BLaER1 treated with 17β-estradiol and CSF1 and Interleukin-3, amounts not matched to agents 10 nM and 100 nM (cell line): Measurements from ENCODE around the gene USH2A.

Experiments used
- H3K27ac ChIP-seq, 11 experiments: shearing (Covaris generic); formaldehyde crosslinking; 2 replicates each; pipeline ENCODE4 v1.8.1; 2022
- H3K27me3 ChIP-seq, 11 experiments: shearing (Covaris generic); formaldehyde crosslinking; 2 replicates each; pipeline ENCODE4 v1.8.1; 2022
- H3K36me3 ChIP-seq, 11 experiments: shearing (Covaris generic); formaldehyde crosslinking; 2 replicates each; pipeline ENCODE4 v1.8.1; 2022
- H3K4me1 ChIP-seq, 10 experiments: shearing (Covaris generic); formaldehyde crosslinking; 2 replicates each; pipeline ENCODE4 v1.8.1; 2022
- H3K4me2 ChIP-seq, 11 experiments: shearing (Covaris generic); formaldehyde crosslinking; 2 replicates each; pipeline ENCODE4 v1.8.1; 2022
- H3K4me3 ChIP-seq, 10 experiments: shearing (Covaris generic); formaldehyde crosslinking; 2 replicates each; pipeline ENCODE4 v1.8.1; 2022
- H3K9ac ChIP-seq, 11 experiments: shearing (Covaris generic); formaldehyde crosslinking; 2 replicates each; pipeline ENCODE4 v1.8.1; 2022
- H3K9me3 ChIP-seq, 11 experiments: shearing (Covaris generic); formaldehyde crosslinking; replicated peaks in 1 of 11; 2 replicates each; pipeline ENCODE4 v1.8.1; 2022
- H4K20me1 ChIP-seq, 11 experiments: shearing (Covaris generic); formaldehyde crosslinking; 2 replicates each; pipeline ENCODE4 v1.8.1; 2022
- Cebpa-rat ChIP-seq, 11 experiments: shearing (Covaris generic); IDR thresholded peaks; 2 replicates each; pipeline ENCODE4 v1.8.1; 2022

USH2A gene

DNA sequence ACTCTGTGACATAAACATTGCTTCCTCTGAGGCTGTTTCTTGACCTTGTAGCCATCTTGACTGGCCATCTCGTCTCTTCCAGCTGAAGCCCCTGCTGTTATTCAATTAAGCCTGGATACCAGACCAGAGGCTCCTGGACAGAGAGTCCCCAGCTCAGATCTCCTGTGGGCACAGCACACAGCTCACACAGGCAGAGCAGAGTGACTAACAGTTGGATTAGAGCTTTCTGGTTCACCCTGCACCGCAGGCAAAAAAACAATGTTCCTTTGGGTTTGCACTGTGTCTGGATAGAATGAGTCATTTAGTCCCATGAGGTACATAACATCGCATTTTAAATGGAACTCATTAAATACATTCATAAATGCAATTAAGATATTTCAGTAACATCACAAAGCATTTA, 33.4 kb upstream of the USH2A start:
- no peak for TF ChIP-seq Cebpa-rat (IDR thresholded peaks at IDR 0.05)
- Histone ChIP-seq H3K36me3 (no peaks in the 10 kb centered on the region), H4K20me1 (no peaks in the 10 kb centered on the region), H3K27me3 (no peaks in the 10 kb centered on the region), H3K27ac (no peak overlapping the region), H3K4me1 (no peaks in the 10 kb centered on the region), H3K4me3 (no peak overlapping the region), H3K9me3 (no peaks in the 10 kb centered on the region), H3K9ac (no peak overlapping the region), H3K4me2 (no peak overlapping the region)

DNA sequence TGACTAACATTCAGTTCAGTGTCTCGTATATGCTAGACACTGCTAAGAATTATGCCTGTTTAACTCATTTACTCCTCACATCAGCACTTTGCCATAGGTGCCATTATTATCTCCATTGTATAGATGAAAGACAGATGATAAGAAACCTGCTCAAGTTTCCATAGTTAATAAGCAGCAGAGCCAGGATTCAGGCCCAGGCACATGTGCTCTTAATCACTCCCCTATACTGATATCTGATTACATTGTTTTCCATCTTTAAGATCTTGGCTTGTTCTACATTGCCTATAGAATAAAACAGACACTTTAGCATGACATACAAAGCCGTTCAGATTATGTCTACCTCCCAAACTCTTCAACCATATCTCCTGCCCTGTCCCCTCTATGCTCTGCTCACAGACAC, 30.5 kb upstream of the USH2A start:
- H3K36me3 ChIP-seq: no peaks in the 10 kb centered on the region
- no peak overlapping the region for H3K4me3 ChIP-seq
- no peaks in the 10 kb centered on the region for H4K20me1 ChIP-seq
- H3K4me2 ChIP-seq: no peak overlapping the region
- no peaks in the 10 kb centered on the region for H3K9me3 ChIP-seq
- no peak overlapping the region for H3K9ac ChIP-seq
- H3K4me1 ChIP-seq: no peaks in the 10 kb centered on the region
- no peak overlapping the region for H3K27ac ChIP-seq
- H3K27me3 ChIP-seq: no peaks in the 10 kb centered on the region
- TF ChIP-seq Cebpa-rat (IDR thresholded peaks at IDR 0.05): no peak

DNA sequence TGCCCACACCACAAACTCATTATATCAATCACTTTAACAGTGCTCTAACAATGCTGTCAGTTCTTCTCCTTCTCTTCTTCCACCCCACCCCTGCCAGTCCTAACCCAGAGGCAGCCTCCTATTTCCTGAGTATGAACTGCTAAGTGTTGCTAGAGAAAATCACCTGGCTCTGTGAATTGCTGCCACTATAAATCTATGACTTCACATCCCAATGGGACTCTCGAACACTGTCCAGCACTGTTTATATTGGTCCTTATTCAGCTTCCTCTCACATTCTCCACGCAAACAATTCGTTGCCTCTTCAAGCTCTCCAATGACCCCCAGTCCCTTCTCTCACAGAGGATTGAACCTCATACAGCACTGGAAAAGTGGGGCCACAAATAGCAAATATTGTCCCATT, 27.0 kb upstream of the USH2A start:
- Histone ChIP-seq H3K9ac (no peak overlapping the region), H3K9me3 (no peaks in the 10 kb centered on the region), H4K20me1 (no peaks in the 10 kb centered on the region), H3K4me2 (no peak overlapping the region), H3K27ac (no peak overlapping the region), H3K4me3 (no peak overlapping the region), H3K27me3 (no peaks in the 10 kb centered on the region), H3K36me3 (no peaks in the 10 kb centered on the region), H3K4me1 (no peaks in the 10 kb centered on the region)
- TF ChIP-seq Cebpa-rat (IDR thresholded peaks at IDR 0.05): no peak

DNA sequence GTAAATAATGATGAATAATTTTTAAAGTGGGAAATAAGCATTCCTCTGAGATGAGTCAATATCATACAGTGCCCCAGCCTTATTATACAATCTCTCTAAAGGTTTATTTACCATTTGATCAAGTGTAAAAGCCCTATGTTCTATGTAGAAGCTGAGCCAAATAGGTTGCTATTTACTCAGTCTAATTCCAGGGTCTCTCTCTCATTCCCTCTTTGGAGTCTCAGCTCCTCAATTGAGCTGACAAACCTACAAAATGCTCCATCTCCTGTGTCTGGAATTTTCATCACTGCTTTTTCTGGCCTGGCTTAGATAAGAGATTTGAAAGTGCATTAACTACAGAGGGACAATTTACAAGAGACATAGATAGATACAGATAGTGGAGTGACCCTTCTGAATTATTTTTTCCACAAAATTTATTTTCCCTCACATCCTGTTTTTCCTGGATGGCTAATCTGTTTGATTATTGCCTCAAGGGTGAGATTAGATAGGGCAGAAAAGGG, 24.8 kb upstream of the USH2A start:
- Histone ChIP-seq H3K9me3 (no peaks in the 10 kb centered on the region), H3K4me2 (no peak overlapping the region), H3K4me3 (no peak overlapping the region), H3K27me3 (no peaks in the 10 kb centered on the region), H3K4me1 (no peaks in the 10 kb centered on the region), H3K27ac (no peak overlapping the region), H3K36me3 (no peaks in the 10 kb centered on the region), H4K20me1 (no peaks in the 10 kb centered on the region), H3K9ac (no peak overlapping the region)
- TF ChIP-seq Cebpa-rat (IDR thresholded peaks at IDR 0.05): no peak

DNA sequence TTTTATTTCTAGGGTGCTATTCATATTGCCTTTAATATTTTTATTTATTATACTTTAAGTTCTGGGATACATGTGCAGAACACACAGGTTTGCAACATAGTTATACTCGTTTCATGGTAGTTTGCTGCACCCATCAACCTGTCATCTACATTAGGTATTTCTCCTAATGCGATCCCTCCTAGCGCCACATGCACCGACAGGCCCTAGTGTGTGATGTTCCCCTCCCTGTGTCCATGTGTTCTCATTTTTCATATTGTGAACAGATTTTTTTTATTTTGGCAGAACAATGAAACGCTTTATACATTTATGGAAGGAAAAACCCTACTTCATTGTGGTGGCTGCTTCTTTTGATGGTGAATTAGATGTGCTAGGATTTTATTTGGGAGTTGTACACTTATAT, 14.4 kb upstream of the USH2A start:
- no peaks in the 10 kb centered on the region for H4K20me1 ChIP-seq
- H3K27me3 ChIP-seq: no peaks in the 10 kb centered on the region
- no peak overlapping the region for H3K9ac ChIP-seq
- no peaks in the 10 kb centered on the region for H3K9me3 ChIP-seq
- TF ChIP-seq Cebpa-rat (IDR thresholded peaks at IDR 0.05): no peak
- no peaks in the 10 kb centered on the region for H3K4me1 ChIP-seq
- no peak overlapping the region for H3K4me2 ChIP-seq
- H3K27ac ChIP-seq: no peak overlapping the region
- H3K36me3 ChIP-seq: no peaks in the 10 kb centered on the region
- H3K4me3 ChIP-seq: no peak overlapping the region

DNA sequence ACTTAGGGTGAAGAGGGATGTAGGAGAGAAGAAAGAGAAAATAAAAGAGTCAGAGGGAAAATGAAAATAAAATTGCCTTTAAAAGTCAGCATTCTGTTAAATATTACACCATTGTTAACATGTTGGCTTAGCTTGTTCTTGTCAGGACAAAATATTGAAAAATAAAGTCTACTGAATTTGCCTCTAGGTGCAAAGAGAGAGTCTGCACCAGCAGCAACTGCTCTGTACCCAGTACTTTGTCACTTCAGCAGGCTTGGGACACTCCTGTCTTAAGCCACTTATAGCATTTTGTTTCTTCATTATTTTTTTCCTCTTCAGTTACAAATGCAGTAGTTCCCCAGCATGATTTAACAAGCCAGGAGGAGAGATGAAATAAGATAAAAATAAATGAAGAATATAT, 11.0 kb upstream of the USH2A start:
- Histone ChIP-seq H3K4me2 (no peak overlapping the region), H3K36me3 (no peaks in the 10 kb centered on the region), H3K9ac (no peak overlapping the region), H3K27ac (no peak overlapping the region), H3K9me3 (no peaks in the 10 kb centered on the region), H3K27me3 (no peaks in the 10 kb centered on the region), H4K20me1 (no peaks in the 10 kb centered on the region), H3K4me3 (no peak overlapping the region), H3K4me1 (no peaks in the 10 kb centered on the region)
- no peak for TF ChIP-seq Cebpa-rat (IDR thresholded peaks at IDR 0.05)

DNA sequence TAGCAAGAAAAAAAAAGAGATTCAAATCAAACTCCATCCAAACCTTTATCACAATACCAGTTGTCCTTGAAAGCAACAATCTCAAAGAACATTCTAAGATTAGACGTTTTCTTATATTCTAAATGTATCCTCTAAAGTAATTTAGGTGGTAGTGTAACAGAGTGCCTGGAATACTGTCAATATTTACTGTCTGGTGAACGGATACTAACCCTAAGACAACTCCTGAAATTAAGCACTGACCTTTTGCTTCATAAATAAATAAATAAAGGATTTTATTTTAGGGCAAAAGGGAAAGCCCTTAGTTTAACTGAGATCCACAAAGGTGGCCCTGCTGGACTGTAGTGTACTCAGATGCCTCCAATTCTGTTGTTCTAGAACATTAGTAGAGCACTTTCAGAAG, 9.9 kb upstream of the USH2A start:
- Histone ChIP-seq H4K20me1 (no peaks in the 10 kb centered on the region), H3K36me3 (no peaks in the 10 kb centered on the region), H3K27ac (no peak overlapping the region), H3K4me2 (no peak overlapping the region), H3K9ac (no peak overlapping the region), H3K4me3 (no peak overlapping the region), H3K27me3 (no peaks in the 10 kb centered on the region), H3K4me1 (no peaks in the 10 kb centered on the region), H3K9me3 (no peaks in the 10 kb centered on the region)
- no peak for TF ChIP-seq Cebpa-rat (IDR thresholded peaks at IDR 0.05)

DNA sequence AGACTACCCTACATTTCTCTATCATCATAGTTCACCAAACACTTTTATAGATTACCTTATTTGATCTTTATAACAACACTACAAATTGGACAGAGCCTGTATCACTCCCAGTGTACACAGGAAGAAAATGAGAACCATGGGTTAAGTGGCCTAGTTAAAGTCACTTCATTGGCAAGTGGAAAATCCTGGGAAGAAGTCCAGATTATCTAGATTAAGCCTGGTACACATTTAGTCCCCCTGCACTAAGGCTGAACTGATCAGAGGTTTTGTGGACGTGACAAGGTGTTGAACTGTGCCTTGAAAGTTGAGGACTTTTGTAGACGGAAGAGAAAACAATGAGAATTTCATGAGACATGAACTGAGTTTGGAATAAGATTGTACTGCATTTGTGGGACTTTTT, 7.5 kb upstream of the USH2A start:
- no peak overlapping the region for H3K4me3 ChIP-seq
- H3K9ac ChIP-seq: no peak overlapping the region
- no peaks in the 10 kb centered on the region for H3K27me3 ChIP-seq
- no peak overlapping the region for H3K27ac ChIP-seq
- H3K9me3 ChIP-seq: no peaks in the 10 kb centered on the region
- no peaks in the 10 kb centered on the region for H3K4me1 ChIP-seq
- no peak for TF ChIP-seq Cebpa-rat (IDR thresholded peaks at IDR 0.05)
- H4K20me1 ChIP-seq: no peaks in the 10 kb centered on the region
- H3K36me3 ChIP-seq: no peaks in the 10 kb centered on the region
- H3K4me2 ChIP-seq: no peak overlapping the region

DNA sequence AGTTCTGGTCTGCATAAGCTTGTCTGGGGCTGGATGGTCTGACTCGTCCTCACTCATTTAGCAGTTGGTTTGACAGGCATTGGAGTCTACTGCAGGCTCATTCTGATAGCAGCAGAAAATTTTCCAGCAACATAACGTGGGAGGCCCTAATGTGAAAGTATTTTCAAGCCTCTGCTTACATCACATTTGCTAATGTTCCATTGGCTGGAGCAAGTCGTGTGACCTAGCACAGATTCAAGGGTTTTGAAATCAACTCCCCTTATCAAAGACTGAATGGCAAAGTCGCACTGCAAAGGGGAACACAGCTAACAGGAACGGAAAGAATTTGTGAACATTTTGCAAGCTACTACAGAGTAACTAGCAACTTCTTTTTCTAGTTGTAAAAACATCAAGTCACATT, 2.3 kb upstream of the USH2A start:
- no peaks in the 10 kb centered on the region for H4K20me1 ChIP-seq
- H3K4me2 ChIP-seq: no peak overlapping the region
- no peaks in the 10 kb centered on the region for H3K9me3 ChIP-seq
- no peak overlapping the region for H3K4me3 ChIP-seq
- H3K27ac ChIP-seq: no peak overlapping the region
- TF ChIP-seq Cebpa-rat (IDR thresholded peaks at IDR 0.05): no peak
- H3K36me3 ChIP-seq: no peaks in the 10 kb centered on the region
- no peaks in the 10 kb centered on the region for H3K4me1 ChIP-seq
- H3K9ac ChIP-seq: no peak overlapping the region
- H3K27me3 ChIP-seq: no peaks in the 10 kb centered on the region

DNA sequence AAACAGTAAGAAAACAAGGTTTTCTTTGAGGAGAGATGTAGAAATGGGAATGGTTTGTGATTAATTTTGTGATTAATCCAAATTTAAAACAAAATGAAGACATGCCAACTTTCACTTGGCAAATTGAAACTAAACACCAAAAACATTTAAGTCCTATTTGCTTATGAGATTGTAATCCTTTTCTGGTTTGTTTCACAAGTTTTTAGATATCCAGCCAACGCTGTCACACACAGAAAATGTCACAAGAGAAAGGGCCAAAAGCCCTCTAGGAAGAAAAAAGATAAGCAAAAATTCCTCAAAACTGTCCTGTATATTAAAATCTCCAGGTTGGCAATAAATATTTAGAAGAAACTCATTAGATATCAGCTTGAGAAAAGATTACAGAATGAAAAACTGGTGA, 2.5 kb downstream of the USH2A start:
- no peaks in the 10 kb centered on the region for H4K20me1 ChIP-seq
- no peaks in the 10 kb centered on the region for H3K9me3 ChIP-seq
- H3K4me1 ChIP-seq: no peaks in the 10 kb centered on the region
- no peaks in the 10 kb centered on the region for H3K27me3 ChIP-seq
- H3K9ac ChIP-seq: no peak overlapping the region
- H3K27ac ChIP-seq: no peak overlapping the region
- no peak overlapping the region for H3K4me2 ChIP-seq
- no peak for TF ChIP-seq Cebpa-rat (IDR thresholded peaks at IDR 0.05)
- H3K4me3 ChIP-seq: no peak overlapping the region
- H3K36me3 ChIP-seq: no peaks in the 10 kb centered on the region

DNA sequence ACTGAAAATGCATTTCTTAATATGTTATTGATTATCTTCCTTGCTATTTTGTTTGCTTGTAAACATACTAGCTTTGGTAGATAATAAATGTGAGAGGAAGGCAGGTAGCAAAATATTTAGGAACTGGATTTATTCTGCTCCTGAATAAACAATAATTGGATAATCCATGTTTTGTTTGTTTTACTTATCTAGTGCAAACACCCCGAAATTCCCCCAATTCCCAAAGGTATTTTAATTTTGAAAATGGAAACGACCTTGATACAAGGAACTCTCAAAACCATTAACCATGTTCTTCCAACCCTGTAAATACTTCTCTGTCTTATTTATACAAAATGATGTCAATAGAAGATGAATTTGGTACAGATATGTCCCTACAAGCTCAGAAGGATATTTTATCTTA, 3.0 kb downstream of the USH2A start:
- no peaks in the 10 kb centered on the region for H3K27me3 ChIP-seq
- H3K4me1 ChIP-seq: no peaks in the 10 kb centered on the region
- no peak for TF ChIP-seq Cebpa-rat (IDR thresholded peaks at IDR 0.05)
- H3K36me3 ChIP-seq: no peaks in the 10 kb centered on the region
- no peak overlapping the region for H3K4me3 ChIP-seq
- H4K20me1 ChIP-seq: no peaks in the 10 kb centered on the region
- no peak overlapping the region for H3K4me2 ChIP-seq
- H3K27ac ChIP-seq: no peak overlapping the region
- no peaks in the 10 kb centered on the region for H3K9me3 ChIP-seq
- no peak overlapping the region for H3K9ac ChIP-seq
